Testis (tissue), 2 donors: ENCODE measurements around the gene MEF2A.

Experiments used
- CTCF ChIP-seq, 3 experiments: fragments of 450-650 bp in 2 of 3; fragments of 200-600 bp in 1 of 3; sonication (generic) in 1 of 3; IDR thresholded peaks; one replicate each; pipeline ENCODE4 v1.5.1; 2016 to 2019; ENCODE audit warnings: antibody characterized with exemption in 3 of 3, mild to moderate bottlenecking in 2 of 3, moderate library complexity in 1 of 3
- POLR2A ChIP-seq: fragments of 450-650 bp; IDR thresholded peaks from one replicate; pipeline ENCODE4 v1.6.1; 2017; ENCODE audit warnings: antibody characterized with exemption, mild to moderate bottlenecking, moderate library complexity

- TF ChIP-seq CTCF (IDR thresholded peaks at IDR 0.05) (no peak), POLR2A (no peak)
Observed at GRCh38 chr15:99613481-99613880, 47.7 kb downstream of the MEF2A start.
